Common myeloid progenitor, CD34-positive (primary cell): ENCODE measurements around the gene ATXN1.

Experiments used
- CTCF ChIA-PET: fragments of 350-600 bp; sonication (Branson Sonifier 250); formaldehyde crosslinking; loops from one replicate; lab custom pipeline; 2021; ENCODE audit warnings: antibody characterized with exemption; lab: Charles Lee
- POLR2A ChIA-PET: fragments of 350-600 bp; sonication (Branson Sonifier 250); formaldehyde crosslinking; loops from one replicate; lab custom pipeline; 2021; ENCODE audit warnings: antibody characterized with exemption; lab: Charles Lee
- DNase-seq, 3 donors: peaks; one replicate each; pipeline versions ENCODE4 v3.0.0 to v3.0.0-alpha.2; 2013
- H3K27ac ChIP-seq, 2 experiments: 1 replicate in 1 of 2; 2 replicates in 1 of 2; pipeline ENCODE4 v1.7.0; 2013; ENCODE audit warnings: inconsistent platforms in 2 of 2, low read length in 2 of 2, mild to moderate bottlenecking in 2 of 2, low read depth in 1 of 2, moderate library complexity in 1 of 2; ENCODE audit not compliant: severe bottlenecking in 2 of 2, insufficient read depth in 1 of 2, poor library complexity in 1 of 2
- H3K27me3 ChIP-seq, 5 experiments: replicated peaks in 2 of 5; 1 replicate in 3 of 5; 2 replicates in 2 of 5; pipeline versions ENCODE4 v1.6.1 to v1.7.0; 2013; ENCODE audit warnings: low read length in 4 of 5, mild to moderate bottlenecking in 2 of 5, moderate library complexity in 2 of 5, inconsistent platforms in 1 of 5; ENCODE audit not compliant: insufficient read depth in 5 of 5, control insufficient read depth in 4 of 5
- H3K36me3 ChIP-seq, 4 experiments: 1 replicate in 2 of 4; 2 replicates in 2 of 4; pipeline versions ENCODE4 v1.6.1 to v1.7.0; 2013; ENCODE audit warnings: low read length in 3 of 4, control low read depth in 1 of 4, mild to moderate bottlenecking in 1 of 4; ENCODE audit not compliant: control insufficient read depth in 4 of 4, insufficient read depth in 4 of 4
- H3K4me1 ChIP-seq, 4 experiments: 1 replicate in 3 of 4; 2 replicates in 1 of 4; pipeline versions ENCODE4 v1.6.1 to v1.7.1; 2013; ENCODE audit warnings: low read length in 3 of 4, mild to moderate bottlenecking in 3 of 4, control low read depth in 1 of 4, inconsistent platforms in 1 of 4, moderate library complexity in 1 of 4; ENCODE audit not compliant: control insufficient read depth in 4 of 4, insufficient read depth in 4 of 4; ENCODE audit errors: control extremely low read depth in 1 of 4
- H3K4me3 ChIP-seq, 7 experiments: 1 replicate in 4 of 7; 2 replicates in 3 of 7; pipeline versions ENCODE4 v1.5.1 to v1.7.0; 2013; ENCODE audit warnings: mild to moderate bottlenecking in 7 of 7, low read length in 6 of 7, moderate library complexity in 6 of 7, inconsistent platforms in 2 of 7, low read depth in 2 of 7, control low read depth in 1 of 7; ENCODE audit not compliant: insufficient read depth in 4 of 7, control insufficient read depth in 1 of 7; ENCODE audit errors: extremely low read depth in 1 of 7
- H3K9me3 ChIP-seq, 5 experiments: 1 replicate in 4 of 5; 2 replicates in 1 of 5; pipeline versions ENCODE4 v1.6.1 to v1.7.1; 2013; ENCODE audit warnings: low read length in 4 of 5, mild to moderate bottlenecking in 2 of 5, inconsistent platforms in 1 of 5, low read depth in 1 of 5, moderate library complexity in 1 of 5; ENCODE audit not compliant: control insufficient read depth in 4 of 5, insufficient read depth in 2 of 5; ENCODE audit errors: control extremely low read depth in 1 of 5
- WGBS: methylation state at CpG from one replicate; pipeline ENCODE4 v1.1.5; 2013; ENCODE audit not compliant: insufficient coverage; 5-methylcytosine and 5-hydroxymethylcytosine counted together

The ATXN1 gene

GRCh38 chr6:16253399-16254144, 507.7 kb downstream of the ATXN1 start:
- no peak for DNase-seq
- Histone ChIP-seq H3K27me3 (no peaks in the 10 kb centered on the region), H3K4me1 (no peaks in the 10 kb centered on the region), H3K36me3 (peaks cover 9 to 61% (median 33%) of the 10 kb centered on the region in 4 experiments), H3K4me3 (no peak overlapping the region), H3K9me3 (no peaks in the 10 kb centered on the region), H3K27ac (no peak overlapping the region)
- 97% methylated on average over 6 of the region's 10 CpGs for WGBS
- ChIA-PET POLR2A (no interaction called here), CTCF (no interaction called here)

- POLR2A ChIA-PET: no interaction called here
- no CpG with 5 or more reads among the region's 2 CpGs for WGBS
These were observed 508.5 kb downstream of the ATXN1 start for GRCh38 chr6:16252686-16253299.

GRCh38 chr6:16251706-16252105, 509.6 kb downstream of the ATXN1 start:
- Histone ChIP-seq H3K9me3 (no peaks in the 10 kb centered on the region), H3K4me1 (no peaks in the 10 kb centered on the region), H3K27ac (no peak overlapping the region), H3K4me3 (no peak overlapping the region), H3K36me3 (peaks cover 3 to 56% (median 32%) of the 10 kb centered on the region in 4 experiments), H3K27me3 (no peaks in the 10 kb centered on the region)
- WGBS: 100% methylated on average over 1 of the region's 2 CpGs
- DNase-seq: no peak
- CTCF ChIA-PET: no interaction called here
- POLR2A ChIA-PET: no interaction called here

More at GRCh38 chr6:16252686-16253299, 508.5 kb downstream of the ATXN1 start:
- CTCF ChIA-PET: no interaction called here
- DNase-seq: no peak
- Histone ChIP-seq H3K9me3 (no peaks in the 10 kb centered on the region), H3K4me1 (no peaks in the 10 kb centered on the region), H3K27me3 (no peaks in the 10 kb centered on the region), H3K27ac (no peak overlapping the region), H3K36me3 (peaks cover 8 to 56% (median 33%) of the 10 kb centered on the region in 4 experiments), H3K4me3 (no peak overlapping the region)

- DNase-seq: no peak
- no peak overlapping the region for H3K27ac ChIP-seq
- H3K27me3 ChIP-seq: no peaks in the 10 kb centered on the region
- no peak overlapping the region for H3K4me3 ChIP-seq
- ChIA-PET CTCF (interaction anchor here (1.9 kb wide), 1 partner anchor 10 kb away, joined by 7 read pairs; no protein-coding TSS in a partner anchor), POLR2A (no interaction called here)
- peaks cover 3 to 65% (median 37%) of the 10 kb centered on the region in 4 experiments for H3K36me3 ChIP-seq
- no peaks in the 10 kb centered on the region for H3K4me1 ChIP-seq
- WGBS: no CpG with 5 or more reads among the region's 1 CpG
- no peaks in the 10 kb centered on the region for H3K9me3 ChIP-seq
These were observed 511.3 kb downstream of the ATXN1 start for GRCh38 chr6:16249971-16250370.
